NCI-H2227 (cell line): Measurements from ENCODE around the gene MDN1.
"Not testable (repeated sequence)": the region's sequence is repeated elsewhere in the genome, so short reads cannot be mapped to it uniquely, and the experiment has no call there.

Experiments
- DNase-seq: peaks from one replicate; lab custom pipeline; 2025; ENCODE audit not compliant: unreplicated experiment; lab: John Stamatoyannopoulos, UW

MDN1 gene

DNA sequence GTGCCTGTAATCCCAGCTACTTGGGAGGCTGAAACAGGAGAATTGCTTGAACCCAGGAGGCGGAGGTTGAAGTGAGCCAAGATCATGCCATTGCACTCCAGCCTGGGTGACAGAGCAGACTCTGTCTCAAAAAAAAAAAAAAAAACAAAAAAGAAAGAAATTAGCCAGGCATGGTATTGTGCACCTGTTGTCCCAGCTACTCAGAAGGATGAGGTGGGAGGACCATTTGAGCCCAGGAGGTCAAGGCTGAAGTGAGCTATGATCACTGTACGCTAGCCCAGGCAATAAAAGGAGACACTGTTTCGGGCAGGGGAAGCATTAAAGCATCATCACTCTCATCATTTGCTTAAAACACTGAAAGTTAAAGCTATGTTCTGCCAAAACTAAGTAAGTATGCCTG is 6.2 kb downstream of the MDN1 start:
- DNase-seq = not testable (repeated sequence)

DNA sequence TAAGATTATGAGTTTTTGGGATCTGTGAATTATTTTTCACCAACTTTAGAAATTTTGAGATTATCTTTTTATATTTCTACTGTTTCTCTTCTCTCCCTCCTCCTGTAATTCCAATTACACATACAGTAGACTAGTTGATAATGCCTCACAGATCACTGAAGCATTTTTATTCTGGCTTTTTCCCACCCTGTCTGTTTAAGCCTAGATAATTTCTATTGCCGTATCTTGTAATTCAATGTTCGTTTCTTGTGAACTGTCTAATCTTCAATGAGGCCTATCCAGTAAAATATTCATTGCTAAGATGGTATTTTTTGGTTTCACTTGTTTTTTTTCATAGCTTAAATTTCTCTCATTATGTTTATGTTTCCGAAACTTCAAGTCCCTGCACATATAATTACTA is 12.0 kb downstream of the MDN1 start:
- DNase-seq = no peak

GRCh38 chr6:89805814-89806371 is 13.7 kb downstream of the MDN1 start:
- DNase-seq = no peak

- DNase-seq = no peak
These were observed 16.3 kb downstream of the MDN1 start for GRCh38 chr6:89803271-89803670.

GRCh38 chr6:89799756-89800155 is 19.8 kb downstream of the MDN1 start:
- no peak for DNase-seq

DNA sequence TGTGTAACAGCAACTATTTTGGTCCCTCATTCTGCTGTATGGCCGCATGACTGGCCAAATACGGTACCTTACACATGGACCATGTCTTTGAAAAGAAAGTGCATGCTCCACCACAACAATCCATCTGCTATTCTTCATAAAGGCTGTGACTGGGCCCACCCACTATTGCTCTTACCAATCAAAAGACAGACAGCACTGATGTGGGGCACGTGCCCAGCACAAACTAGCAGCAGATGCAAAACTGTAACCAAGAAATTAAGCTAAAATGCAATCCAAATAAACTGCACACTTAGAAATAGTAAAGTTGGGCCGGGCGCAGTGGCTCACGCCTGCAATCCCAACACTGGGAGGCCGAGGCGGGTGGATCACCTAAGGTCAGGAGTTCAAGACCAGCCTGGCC is 20.5 kb downstream of the MDN1 start:
- no peak for DNase-seq

DNA sequence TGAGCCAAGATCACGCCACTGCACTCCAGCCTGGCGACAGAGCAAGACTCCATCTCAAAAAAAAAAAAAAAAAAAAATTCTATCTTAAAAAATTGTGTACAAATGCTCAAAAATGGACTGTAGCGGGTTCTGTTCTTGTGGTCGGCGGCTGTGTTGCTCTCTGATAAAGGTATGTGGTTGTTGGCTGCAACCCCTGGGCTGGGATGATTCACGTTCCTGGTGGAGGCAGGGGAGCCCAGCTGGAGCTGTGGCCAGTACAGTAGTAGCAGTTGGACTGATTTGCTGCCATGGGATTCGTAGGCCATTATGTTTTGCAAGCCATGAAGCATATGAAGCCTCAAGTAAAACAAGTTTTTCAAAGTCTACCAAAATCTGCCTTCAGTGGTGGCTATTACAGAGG is 22.3 kb downstream of the MDN1 start:
- no peak for DNase-seq

GRCh38 chr6:89794324-89794723 is 25.3 kb downstream of the MDN1 start:
- DNase-seq = no peak

- DNase-seq = no peak
These were observed 26.0 kb downstream of the MDN1 start for GRCh38 chr6:89793586-89793985.

DNA sequence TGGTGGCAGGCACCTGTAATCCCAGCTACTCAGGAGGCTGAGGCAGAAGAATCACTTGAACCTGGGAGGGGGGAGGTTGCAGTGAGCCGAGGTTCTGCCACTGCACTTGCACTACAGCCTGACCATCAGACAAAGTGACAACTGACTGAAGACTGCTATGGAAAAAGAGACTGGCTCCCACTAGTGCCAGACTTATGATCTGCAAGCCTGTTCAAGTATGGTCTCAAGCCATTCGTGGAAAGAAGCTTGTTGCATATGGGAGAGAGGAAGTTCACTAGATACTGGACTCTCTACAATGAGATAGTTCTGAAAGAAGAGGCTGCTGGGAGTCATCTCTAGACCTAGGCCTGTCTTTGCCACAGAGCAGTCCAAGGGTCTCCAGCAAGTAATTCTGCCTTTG is 26.7 kb downstream of the MDN1 start:
- peak; percentile 24 for DNase-seq

DNA sequence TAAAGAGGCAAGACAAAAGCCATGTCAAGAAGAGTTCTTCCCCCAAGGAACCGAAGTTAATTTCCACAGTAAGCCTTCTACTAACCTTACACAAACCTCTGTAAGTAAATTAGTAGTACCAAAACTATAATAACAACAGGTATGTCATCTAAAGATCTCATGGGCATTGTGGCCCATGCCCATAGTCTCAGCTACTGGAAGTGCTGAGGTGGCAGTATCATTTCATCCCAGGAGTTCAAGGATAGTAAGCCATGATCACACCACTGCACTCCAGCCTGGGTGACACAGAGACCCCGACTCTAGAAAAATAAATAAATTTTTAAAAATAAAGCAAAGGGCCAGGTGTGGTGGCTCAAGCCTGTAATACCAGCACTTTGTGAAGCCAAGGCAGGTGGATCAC is 29.2 kb downstream of the MDN1 start:
- DNase-seq = no peak

DNA sequence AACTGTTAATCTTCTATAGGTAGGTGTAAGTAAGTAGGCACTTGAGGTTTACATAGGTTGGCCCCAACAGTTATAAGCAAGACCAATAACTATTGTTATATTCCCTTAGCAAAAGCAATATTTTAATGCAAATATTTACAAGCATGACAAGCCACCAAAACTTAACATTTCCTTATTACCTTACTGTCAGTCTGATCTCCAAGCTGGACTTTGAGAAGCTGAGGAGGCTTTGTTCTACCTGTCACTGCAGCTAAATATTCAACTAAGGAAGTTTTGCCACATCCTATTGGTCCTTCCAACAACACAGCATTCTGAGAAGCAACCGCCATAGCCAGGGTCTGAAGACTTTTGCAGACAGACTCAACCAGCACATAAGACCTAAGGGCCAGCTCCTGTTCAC is 29.6 kb downstream of the MDN1 start:
- no peak for DNase-seq

GRCh38 chr6:89787660-89788328 is 31.8 kb downstream of the MDN1 start:
- no peak for DNase-seq

DNA sequence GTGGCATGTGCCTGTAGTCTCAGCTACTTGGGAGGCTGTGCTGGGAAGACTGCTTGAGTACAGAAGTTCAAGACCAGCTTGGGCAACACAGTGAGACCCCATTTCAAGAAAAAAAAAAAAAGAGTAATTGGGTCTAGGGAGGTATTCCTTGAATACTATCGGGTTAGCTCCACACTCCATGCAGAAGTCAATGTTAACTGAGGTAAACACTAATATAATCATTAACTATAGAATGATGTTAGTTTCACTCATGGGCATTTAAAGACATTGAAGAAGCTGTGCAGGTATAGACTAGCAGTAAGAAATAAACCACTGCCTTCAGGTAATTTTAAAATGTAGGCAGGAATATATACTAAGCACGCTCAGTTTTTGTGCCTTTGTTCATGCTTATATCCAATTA is 32.6 kb downstream of the MDN1 start:
- no peak for DNase-seq

- DNase-seq = no peak
These were observed 34.8 kb downstream of the MDN1 start for GRCh38 chr6:89784838-89785237.

DNA sequence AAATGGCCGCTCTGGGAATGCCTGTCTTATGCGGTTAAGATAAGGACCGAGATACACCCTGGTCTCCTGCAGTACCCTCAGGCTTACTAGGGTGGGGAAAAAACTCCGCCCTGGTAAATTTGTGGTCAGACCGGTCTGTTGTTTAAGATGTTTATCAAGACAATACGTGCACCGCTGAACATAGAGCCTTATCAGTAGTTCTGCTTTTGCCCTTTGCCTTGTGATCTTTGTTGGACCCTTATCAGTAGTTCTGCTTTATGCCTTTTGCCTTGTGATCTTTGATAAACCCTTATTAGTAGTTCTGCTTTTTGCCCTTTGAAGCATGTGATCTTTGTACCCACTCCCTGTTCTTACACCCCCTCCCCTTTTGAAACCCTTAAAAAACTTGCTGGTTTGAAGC is 36.3 kb downstream of the MDN1 start:
- DNase-seq = not testable (repeated sequence)

GRCh38 chr6:89782222-89782621 is 37.4 kb downstream of the MDN1 start:
- no peak for DNase-seq

DNA sequence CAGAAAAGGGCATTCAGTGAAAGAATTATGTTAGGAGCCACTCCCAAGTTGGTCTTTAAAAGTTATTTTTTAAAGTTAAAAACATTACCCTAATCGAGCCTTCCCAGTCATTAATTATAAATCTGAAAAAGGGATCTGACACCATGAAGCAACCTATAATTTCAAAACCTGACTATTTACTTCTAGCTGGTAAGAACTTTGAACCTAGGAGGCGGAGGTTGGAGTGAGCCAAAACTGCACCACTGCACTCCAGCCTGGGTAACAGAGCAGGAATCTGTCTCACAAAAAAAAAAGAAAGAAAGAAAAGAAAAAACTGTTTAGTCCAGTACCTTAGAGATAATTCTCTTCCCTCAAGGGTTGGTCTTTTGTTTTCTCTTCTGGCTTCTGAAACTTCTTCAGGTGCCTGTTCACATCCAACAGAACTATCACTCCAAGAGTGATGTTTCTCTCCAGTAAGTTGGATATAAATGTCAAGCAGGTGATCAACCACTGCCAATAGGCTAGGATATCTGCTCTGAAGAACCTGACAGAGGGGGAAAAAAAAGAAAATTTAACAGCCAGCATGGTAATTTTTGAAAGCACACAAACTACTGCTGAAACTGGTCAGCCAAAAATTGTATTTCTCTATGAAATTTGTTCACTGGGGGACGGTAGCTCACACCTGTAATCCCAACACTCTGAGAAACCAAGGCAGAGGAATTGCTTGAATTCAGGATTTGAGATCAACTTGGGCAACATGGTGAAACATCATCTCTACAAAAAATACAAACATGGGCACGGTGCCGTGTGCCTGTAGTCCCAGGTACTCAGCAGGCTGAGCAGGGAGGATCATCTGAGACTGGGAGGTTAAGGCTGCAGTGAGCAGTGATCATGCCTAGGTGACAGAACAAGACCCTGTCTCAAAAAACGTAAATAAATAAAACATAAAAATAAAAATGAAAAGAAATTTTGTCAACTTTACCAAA is 38.2 kb downstream of the MDN1 start:
- DNase-seq = no peak

GRCh38 chr6:89777455-89777854 is 42.1 kb downstream of the MDN1 start:
- DNase-seq = no peak

GRCh38 chr6:89776583-89777233 is 42.9 kb downstream of the MDN1 start:
- no peak for DNase-seq

GRCh38 chr6:89775150-89775549 is 44.4 kb downstream of the MDN1 start:
- DNase-seq = no peak

- DNase-seq = no peak
These were observed 50.0 kb downstream of the MDN1 start for GRCh38 chr6:89769572-89769971.
